GM21723 (cell line): ENCODE measurements around the gene LYSET.
"Not testable (repeated sequence)": the region's sequence is repeated elsewhere in the genome, so short reads cannot be mapped to it uniquely, and the experiment has no call there.

ENCODE experiments used
- ATAC-seq: cut with Tn5 transposase; IDR thresholded peaks from one replicate; pipeline ENCODE4 v1.9.1; 2021; ENCODE audit warnings: mild to moderate bottlenecking, moderate library complexity; ENCODE audit not compliant: unreplicated experiment

The LYSET gene

DNA sequence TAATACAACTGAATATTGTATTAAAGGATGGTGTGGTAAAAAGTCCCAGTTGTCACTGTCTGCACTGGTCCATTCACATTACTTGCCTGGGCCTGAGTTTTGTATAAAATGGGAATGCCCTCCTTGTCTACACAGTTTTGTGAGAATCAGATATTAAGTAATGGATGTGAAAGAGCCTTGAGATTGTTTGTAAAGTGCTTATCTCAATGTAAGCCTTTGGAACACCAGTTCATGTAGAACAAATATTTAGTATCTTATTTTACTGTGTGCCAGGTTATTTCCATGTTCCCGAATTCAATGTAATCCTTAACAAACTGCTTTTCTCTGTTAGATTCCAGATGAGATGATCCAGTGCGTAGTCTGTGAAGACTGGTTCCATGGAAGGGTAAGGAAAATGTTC is 29.5 kb downstream of the LYSET start:
- no peak for ATAC-seq

- no peak for ATAC-seq
These were observed 34.1 kb downstream of the LYSET start for GRCh38 chr14:93219103-93219726.

DNA sequence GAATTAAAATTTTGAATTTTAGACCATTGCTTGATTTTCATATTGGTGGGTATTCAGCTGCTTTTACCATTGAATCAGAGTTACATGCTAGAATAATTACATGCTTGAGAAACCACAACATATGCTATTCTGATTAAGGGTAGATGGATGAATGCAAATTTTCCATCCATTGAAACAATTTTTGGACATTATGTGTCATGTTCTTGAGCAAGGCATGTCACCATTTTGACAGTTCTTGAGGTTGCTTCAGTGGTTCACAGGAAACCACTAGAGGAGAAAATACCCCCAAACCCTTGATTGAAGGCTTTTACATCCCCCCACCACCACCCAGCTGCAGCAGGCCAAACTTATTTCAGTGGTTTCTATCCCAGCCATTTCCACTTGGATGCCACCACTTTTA is 35.4 kb downstream of the LYSET start:
- no peak for ATAC-seq

GRCh38 chr14:93223565-93223964 is 38.4 kb downstream of the LYSET start:
- no peak for ATAC-seq

- no peak for ATAC-seq
These were observed 43.4 kb downstream of the LYSET start for GRCh38 chr14:93228550-93228949.

DNA sequence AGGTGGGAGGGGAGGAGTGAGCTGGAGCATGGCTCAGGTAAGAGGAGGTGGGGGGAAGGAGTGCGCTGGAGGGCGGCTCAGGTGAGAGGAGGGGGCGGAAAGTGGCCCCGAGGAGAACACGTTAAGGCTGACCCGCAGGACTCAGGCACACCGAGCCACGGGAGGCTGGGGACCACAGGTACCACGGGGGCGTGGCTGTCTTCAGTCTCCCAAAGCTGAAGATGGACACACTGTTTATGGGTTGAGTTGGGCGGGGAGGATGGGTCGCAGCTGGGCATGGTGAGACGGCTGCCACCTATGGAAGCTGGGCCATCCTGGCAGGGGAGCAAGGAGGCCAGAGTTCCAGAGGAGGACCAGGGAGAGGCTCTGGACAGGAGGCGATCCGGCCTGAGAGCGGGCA is 45.4 kb downstream of the LYSET start:
- ATAC-seq, result no peak

DNA sequence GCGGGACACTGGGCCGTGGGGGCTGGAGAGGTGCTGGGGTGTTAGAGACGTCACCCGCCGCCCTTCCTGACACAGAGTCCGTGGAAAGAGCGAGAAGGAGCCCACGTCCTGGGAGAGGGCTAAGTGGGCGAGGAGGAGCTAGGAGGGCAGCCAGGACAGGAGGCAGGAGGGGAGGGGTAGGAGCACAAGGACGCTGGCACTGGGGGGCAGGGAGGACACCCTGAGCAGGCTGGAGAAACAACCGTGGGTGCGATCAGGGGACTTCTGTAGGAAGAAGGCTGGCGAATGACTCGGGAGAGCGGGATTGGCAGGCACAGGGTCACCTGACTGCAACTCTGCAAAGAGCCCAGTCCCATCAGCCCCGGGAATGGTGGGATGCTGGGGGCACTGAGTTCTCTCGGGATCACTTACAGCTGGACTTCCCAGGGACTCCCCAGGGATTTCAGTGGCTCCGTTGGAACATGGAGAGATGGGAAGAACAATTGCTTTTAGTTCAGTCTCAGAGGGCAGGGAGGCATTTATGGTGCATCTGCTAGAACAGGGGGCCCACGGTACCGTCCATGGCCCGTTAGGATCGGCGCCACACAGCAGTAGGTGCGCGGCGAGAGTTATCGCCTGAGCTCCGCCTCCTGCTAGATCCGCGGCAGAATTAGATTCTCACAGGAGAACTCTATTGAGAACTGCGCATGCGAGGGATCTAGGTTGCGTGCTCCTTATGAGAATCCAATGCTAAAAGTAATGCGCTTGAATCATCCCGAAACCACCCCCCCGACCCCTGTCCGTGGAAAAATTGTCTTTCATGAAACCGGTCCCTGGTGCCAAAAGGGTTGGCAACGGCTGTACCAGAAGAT is 46.2 kb downstream of the LYSET start:
- ATAC-seq, result no peak

DNA sequence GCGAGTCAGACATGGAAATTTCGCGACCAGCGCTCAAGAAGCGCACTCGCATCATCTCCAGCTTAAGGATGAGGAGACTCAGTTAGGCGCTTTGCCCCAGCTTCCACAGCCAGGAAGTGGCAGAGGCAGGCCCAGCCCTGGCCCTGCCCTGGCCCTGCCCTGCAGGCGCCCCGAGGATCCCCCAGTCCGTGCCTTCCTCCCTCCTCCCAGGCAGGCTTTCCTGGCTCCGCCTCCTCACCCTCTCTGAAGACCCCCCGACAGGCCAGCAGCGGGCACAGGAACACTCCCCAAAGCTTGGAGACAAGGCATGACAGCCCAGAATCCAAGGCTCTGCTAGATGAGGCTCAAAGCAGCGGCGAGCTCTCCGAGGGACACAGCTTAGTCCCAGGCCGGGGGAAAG is 47.0 kb downstream of the LYSET start:
- ATAC-seq, result no peak

DNA sequence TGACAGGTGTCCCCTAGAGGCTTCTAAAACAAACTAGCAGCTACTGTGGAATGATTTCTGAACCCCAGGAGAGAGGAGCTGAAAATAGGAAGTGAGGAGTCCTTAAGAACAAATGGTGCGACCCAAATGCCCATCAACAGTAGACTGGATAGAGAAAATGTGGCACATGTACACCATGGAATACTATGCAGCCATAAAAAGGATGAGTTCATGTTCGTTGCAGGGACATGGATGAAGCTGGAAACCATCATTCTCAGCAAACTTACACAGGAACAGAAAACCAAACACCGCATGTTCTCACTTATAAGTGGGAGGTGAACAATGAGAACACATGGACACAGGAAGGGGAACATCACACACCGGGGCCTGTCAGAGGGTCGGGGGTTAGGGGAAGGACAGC is 48.0 kb downstream of the LYSET start:
- ATAC-seq, result not testable (repeated sequence)

DNA sequence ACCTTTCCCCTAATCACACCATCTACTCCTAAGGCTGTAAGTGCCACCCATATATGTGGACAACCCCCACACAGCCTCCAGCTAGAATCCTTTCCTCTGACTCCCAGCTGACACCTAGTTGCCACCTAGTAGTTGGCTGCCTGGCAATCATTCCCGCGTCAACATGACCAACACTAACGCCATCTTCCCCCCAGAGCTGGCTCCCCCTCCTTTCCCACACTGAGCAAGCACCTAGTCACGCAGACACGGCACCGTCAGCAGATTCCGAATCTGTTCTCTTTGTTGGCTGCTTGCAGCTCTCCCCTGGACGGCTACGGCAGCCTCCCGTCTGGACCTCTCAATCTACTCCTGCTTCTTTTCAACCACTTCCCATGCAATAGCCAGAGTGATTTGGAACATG is 49.7 kb downstream of the LYSET start:
- ATAC-seq, result no peak
